ENCODE measurements around the gene SUMO4. TPM values are rescaled to one million over a fixed set of nuclear protein-coding genes. Genes with fewer than 3 reads are reported as not detected.

The SUMO4 gene
- total RNA-seq = 1 to 10 TPM in 1 of 9 donors, under 1 TPM in 7, not detected in 1; 0.26 to 1.5 (median 0.58) TPM
- polyA plus RNA-seq = under 1 TPM in 1 of 2 donors, not detected in 1; 0.50 TPM
- long read RNA-seq, donor 1 = 0 reads
- long read RNA-seq, donor 2 = 0 reads
- long read RNA-seq, donor 3 = 0 reads

DNA sequence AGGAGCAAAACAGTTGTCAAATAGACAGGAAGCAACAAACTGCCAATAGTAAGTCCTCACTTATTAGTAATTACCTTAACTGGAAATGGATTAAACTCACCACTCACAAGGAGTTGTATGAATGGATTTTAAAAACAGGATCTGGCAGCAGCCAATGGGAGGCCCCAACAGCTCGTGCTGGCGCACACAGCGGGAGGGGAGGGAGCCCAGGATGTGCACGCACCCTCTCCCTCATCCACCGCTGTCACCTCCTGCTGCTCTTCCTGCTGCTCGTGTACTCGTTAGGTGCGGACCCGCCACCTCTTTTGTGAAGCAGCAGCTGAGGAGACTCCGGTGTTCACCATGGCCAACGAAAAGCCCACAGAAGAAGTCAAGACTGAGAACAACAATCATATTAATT is at the start of gene SUMO4:
Gene SUMO4 (plus strand): TSS at position 213 of the 400 bp plus-strand sequence. CDS start 130 bp downstream, at position 343.
- ATAC-seq = no peak
- 96 to 98% (median 97%) methylated on average over 11 of the region's 11 CpGs for WGBS, 4 donors
- no peak within 1 kb of the TSS for H3K27ac ChIP-seq
- no peaks in the 10 kb centered on the region for H3K27me3 ChIP-seq
- no peak within 1 kb of the TSS for H3K4me3 ChIP-seq
- H3K4me1 ChIP-seq = no peaks in the 10 kb centered on the region
- no peaks in the 10 kb centered on the region for H3K9me3 ChIP-seq
- no peak for DNase-seq
- TF ChIP-seq, protein P1, sequence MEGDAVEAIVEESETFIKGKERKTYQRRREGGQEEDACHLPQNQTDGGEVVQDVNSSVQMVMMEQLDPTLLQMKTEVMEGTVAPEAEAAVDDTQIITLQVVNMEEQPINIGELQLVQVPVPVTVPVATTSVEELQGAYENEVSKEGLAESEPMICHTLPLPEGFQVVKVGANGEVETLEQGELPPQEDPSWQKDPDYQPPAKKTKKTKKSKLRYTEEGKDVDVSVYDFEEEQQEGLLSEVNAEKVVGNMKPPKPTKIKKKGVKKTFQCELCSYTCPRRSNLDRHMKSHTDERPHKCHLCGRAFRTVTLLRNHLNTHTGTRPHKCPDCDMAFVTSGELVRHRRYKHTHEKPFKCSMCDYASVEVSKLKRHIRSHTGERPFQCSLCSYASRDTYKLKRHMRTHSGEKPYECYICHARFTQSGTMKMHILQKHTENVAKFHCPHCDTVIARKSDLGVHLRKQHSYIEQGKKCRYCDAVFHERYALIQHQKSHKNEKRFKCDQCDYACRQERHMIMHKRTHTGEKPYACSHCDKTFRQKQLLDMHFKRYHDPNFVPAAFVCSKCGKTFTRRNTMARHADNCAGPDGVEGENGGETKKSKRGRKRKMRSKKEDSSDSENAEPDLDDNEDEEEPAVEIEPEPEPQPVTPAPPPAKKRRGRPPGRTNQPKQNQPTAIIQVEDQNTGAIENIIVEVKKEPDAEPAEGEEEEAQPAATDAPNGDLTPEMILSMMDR (IDR thresholded peaks at IDR 0.05) = no peak
- no peak for TF ChIP-seq POLR2A (IDR thresholded peaks at IDR 0.05)
- intact Hi-C loops (cut with DNase I) = no loop called here
- H3K36me3 ChIP-seq = peaks cover 0 to 82% (median 60%) of the 10 kb centered on the region in 9 donors

DNA sequence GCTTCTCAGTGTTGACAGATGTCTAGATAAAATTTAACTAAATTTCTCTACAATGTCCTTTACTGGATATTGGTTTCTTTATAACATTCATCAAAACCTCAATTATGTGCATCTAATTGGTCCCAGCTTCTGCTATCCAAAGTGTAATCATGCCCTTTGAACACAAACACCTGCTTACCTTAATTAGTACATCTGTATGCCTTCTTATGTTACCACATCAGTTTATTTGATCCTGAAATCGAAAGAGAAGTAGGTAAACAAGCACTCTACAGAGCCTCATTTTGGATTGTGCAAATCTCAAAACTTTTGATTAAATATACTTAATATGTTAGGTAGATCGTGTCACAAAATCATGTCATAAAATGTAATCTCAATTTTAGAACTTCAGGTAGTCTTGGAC is 46.1 kb upstream of the SUMO4 start:
- WGBS, 4 donors = 92 to 99% (median 97%) methylated on average over 2 of the region's 2 CpGs
- Histone ChIP-seq H3K4me1 (peaks cover 0 to 24% (median 0%) of the 10 kb centered on the region in 12 donors), H3K27ac (no peak overlapping the region), H3K9me3 (no peaks in the 10 kb centered on the region), H3K4me3 (no peak overlapping the region), H3K36me3 (no peaks in the 10 kb centered on the region), H3K27me3 (no peaks in the 10 kb centered on the region)
- DNase-seq (no peak), ATAC-seq (no peak)
- no peak for TF ChIP-seq POLR2A (IDR thresholded peaks at IDR 0.05)
- TF ChIP-seq, protein P1 (IDR thresholded peaks at IDR 0.05) = no peak
- intact Hi-C loops (cut with DNase I) = no loop called here

DNA sequence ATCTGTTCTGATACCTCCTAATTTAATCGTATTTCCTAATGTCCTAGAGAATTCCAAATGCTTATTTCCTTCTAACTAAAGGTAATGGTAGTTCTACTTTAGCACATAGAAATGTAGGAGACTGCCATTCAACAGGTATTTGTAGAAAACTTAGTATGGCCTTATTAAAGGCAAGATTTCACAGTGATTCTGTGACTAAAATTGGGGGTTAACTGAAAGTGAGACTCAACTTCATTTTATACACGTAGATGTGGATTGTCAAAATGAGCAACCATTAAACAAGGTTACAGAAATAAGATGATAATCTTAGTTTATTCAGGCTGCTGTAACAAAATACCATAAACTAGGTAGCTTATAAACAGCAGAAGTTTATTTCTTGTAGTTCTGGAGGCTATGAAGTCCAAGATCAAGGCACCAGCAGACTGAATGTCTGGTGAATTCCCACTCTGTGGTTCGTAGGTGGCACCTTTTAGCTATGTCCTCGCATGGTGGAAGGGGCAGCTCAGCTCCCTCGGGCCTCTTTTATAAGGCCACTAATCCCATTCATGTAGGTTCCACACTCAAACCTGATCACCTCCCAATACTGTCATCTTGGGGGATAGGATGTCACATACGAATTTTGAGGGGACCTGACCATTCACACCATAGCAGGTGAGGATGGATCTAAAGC is 43.8 kb upstream of the SUMO4 start:
- ATAC-seq (no peak), DNase-seq (no peak)
- 88 to 93% (median 90%) methylated on average over 6 of the region's 6 CpGs for WGBS, 4 donors
- no peak for TF ChIP-seq POLR2A (IDR thresholded peaks at IDR 0.05)
- TF ChIP-seq, protein P1 (IDR thresholded peaks at IDR 0.05) = no peak
- no peaks in the 10 kb centered on the region for H3K36me3 ChIP-seq
- no peak overlapping the region for H3K27ac ChIP-seq
- no peak overlapping the region for H3K4me3 ChIP-seq
- peaks cover 0 to 41% (median 0%) of the 10 kb centered on the region in 12 donors for H3K4me1 ChIP-seq
- H3K9me3 ChIP-seq = no peaks in the 10 kb centered on the region
- intact Hi-C loops (cut with DNase I) = no loop called here
- no peaks in the 10 kb centered on the region for H3K27me3 ChIP-seq

DNA sequence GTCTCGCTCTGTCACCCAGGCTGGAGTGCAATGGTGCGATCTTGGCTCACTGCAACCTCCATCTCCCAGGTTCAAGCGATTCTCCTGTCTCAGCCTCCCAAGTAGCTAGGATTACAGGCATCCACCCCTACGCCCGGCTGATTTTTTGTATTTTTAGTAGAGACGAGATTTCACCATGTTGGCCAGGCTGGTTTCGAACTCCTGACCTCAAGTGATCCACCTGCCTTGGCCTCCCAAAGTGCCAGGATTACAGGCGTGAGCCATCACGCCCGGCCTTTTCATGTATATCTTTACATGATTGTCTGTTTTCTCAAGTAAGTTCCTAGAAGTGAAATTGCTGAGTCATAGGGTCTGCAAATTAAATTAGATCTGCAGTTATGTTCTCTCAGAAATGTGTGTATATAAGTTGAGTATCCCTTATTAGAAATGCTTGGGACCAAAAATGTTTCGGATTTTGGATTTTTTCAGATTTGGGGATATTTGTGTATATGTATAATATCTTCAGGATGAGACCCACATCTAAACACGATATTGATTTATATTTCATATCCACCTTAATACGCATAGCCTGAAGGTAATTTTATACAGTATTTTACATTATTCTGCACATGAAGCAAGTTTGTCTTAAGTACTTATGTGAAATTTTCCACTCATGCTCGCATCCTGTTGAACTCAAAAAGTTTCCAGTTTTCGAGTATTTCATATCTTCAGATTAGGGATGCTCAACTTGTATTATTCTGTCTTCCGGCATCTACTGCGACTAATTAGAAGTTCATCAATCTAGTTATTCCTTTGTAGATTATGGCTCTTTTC is 42.1 kb upstream of the SUMO4 start:
- Histone ChIP-seq H3K4me3 (no peak overlapping the region), H3K27ac (no peak overlapping the region), H3K9me3 (no peaks in the 10 kb centered on the region), H3K27me3 (no peaks in the 10 kb centered on the region), H3K36me3 (no peaks in the 10 kb centered on the region), H3K4me1 (peaks cover 0 to 44% (median 0%) of the 10 kb centered on the region in 12 donors)
- no peak for TF ChIP-seq POLR2A (IDR thresholded peaks at IDR 0.05)
- TF ChIP-seq, protein P1 (IDR thresholded peaks at IDR 0.05) = no peak
- intact Hi-C loops (cut with DNase I) = no loop called here
- DNase-seq (no peak), ATAC-seq (no peak)
- 94 to 96% (median 95%) methylated on average over 17 of the region's 17 CpGs for WGBS, 4 donors
